Glutamatergic neuron (in vitro differentiated cells): ENCODE measurements around the gene CCDC188. TPM values are rescaled to one million over a fixed set of nuclear protein-coding genes. Genes with fewer than 3 reads are reported as not detected.

ENCODE experiments used
- DNase-seq: peaks from one replicate; pipeline ENCODE4 v3.0.0; 2022
- H3K27ac Mint-ChIP-seq: one replicate; pipeline ENCODE4 v1.8.0; 2020; ENCODE audit warnings: mild to moderate bottlenecking, mixed read lengths, inconsistent platforms; ENCODE audit not compliant: unreplicated experiment
- H3K27me3 Mint-ChIP-seq: one replicate; pipeline ENCODE4 v1.8.0; 2020; ENCODE audit warnings: mild to moderate bottlenecking, moderate library complexity, mixed read lengths, inconsistent platforms; ENCODE audit not compliant: unreplicated experiment
- H3K36me3 Mint-ChIP-seq: one replicate; pipeline ENCODE4 v1.8.0; 2020; ENCODE audit warnings: mild to moderate bottlenecking, mixed read lengths, inconsistent platforms; ENCODE audit not compliant: unreplicated experiment
- H3K4me1 Mint-ChIP-seq: one replicate; pipeline ENCODE4 v1.8.0; 2020; ENCODE audit warnings: mild to moderate bottlenecking, low read depth, mixed read lengths, inconsistent platforms; ENCODE audit not compliant: unreplicated experiment
- H3K4me3 Mint-ChIP-seq: one replicate; pipeline ENCODE4 v1.8.0; 2020; ENCODE audit warnings: mild to moderate bottlenecking, mixed read lengths, inconsistent platforms; ENCODE audit not compliant: unreplicated experiment
- H3K9me3 Mint-ChIP-seq: one replicate; pipeline ENCODE4 v1.8.0; 2020; ENCODE audit warnings: mild to moderate bottlenecking, moderate library complexity, mixed read lengths, inconsistent platforms; ENCODE audit not compliant: unreplicated experiment
- CTCF ChIP-seq: fragments of 200-600 bp; sonication (generic); IDR thresholded peaks from one replicate; pipeline ENCODE4 v1.5.0; 2021; ENCODE audit not compliant: partially characterized antibody, unreplicated experiment
- long read RNA-seq: library from polyadenylated mRNA; unstranded; transcript quantifications from one replicate; pipeline ENCODE4 v2.0.0, GENCODE V29; 2020; ENCODE audit not compliant: unreplicated experiment
- total RNA-seq: library from RNA; stranded (reverse); fragmentation: NEBNext Ultra II Directional; extraction: Animal tissue kit (Norgen Biotek cat#: 25700); gene quantifications from one replicate; pipeline ENCODE4 v1.2.1, GENCODE V29; 2021; ENCODE audit not compliant: unreplicated experiment

CCDC188 gene
- 0.54 TPM for total RNA-seq
- long read RNA-seq = 0 reads

- Mint-ChIP-seq H3K27ac (no peak within 1 kb of the TSS), H3K4me1 (peaks cover 9% of the 10 kb centered on the region), H3K9me3 (no peaks in the 10 kb centered on the region), H3K36me3 (no peaks in the 10 kb centered on the region), H3K4me3 (no peak within 1 kb of the TSS), H3K27me3 (no peaks in the 10 kb centered on the region)
- no peak for TF ChIP-seq CTCF
- DNase-seq = no peak
Observed at GRCh38 chr22:20150381-20151275, at the start of gene CCDC188. Gene CCDC188 (minus strand): TSS chr22:20151055. CDS start chr22:20150986, 69 bp downstream.

- no peak overlapping the region for H3K27ac Mint-ChIP-seq
- no peak for DNase-seq
- peaks cover 12% of the 10 kb centered on the region for H3K4me1 Mint-ChIP-seq
- peaks cover 3% of the 10 kb centered on the region for H3K27me3 Mint-ChIP-seq
- H3K36me3 Mint-ChIP-seq = no peaks in the 10 kb centered on the region
- H3K4me3 Mint-ChIP-seq = no peak overlapping the region
- H3K9me3 Mint-ChIP-seq = peaks cover 3% of the 10 kb centered on the region
- no peak for TF ChIP-seq CTCF
Observed at GRCh38 chr22:20199906-20200305, 49.1 kb upstream of the CCDC188 start.

- no peak overlapping the region for H3K4me3 Mint-ChIP-seq
- no peak for TF ChIP-seq CTCF
- H3K36me3 Mint-ChIP-seq = no peaks in the 10 kb centered on the region
- no peak overlapping the region for H3K27ac Mint-ChIP-seq
- H3K9me3 Mint-ChIP-seq = peaks cover 3% of the 10 kb centered on the region
- H3K27me3 Mint-ChIP-seq = peaks cover 3% of the 10 kb centered on the region
- H3K4me1 Mint-ChIP-seq = peaks cover 8% of the 10 kb centered on the region
- DNase-seq = no peak
Observed at GRCh38 chr22:20199413-20199842, 48.6 kb upstream of the CCDC188 start.

GRCh38 chr22:20198557-20199319 is 47.9 kb upstream of the CCDC188 start:
- DNase-seq = no peak
- Mint-ChIP-seq H3K27ac (no peak overlapping the region), H3K36me3 (no peaks in the 10 kb centered on the region)

More at GRCh38 chr22:20198557-20199319, 47.9 kb upstream of the CCDC188 start:
- Mint-ChIP-seq H3K9me3 (peaks cover 3% of the 10 kb centered on the region), H3K4me3 (no peak overlapping the region), H3K4me1 (peaks cover 8% of the 10 kb centered on the region), H3K27me3 (peaks cover 3% of the 10 kb centered on the region)
- TF ChIP-seq CTCF = no peak
